Lung microvascular endothelial cell (primary cell): Measurements from ENCODE around the gene PRX. TPM values are rescaled to one million over a fixed set of nuclear protein-coding genes. Genes with fewer than 3 reads are reported as not detected.

Source experiments
- DNase-seq, 2 donors: peaks; one replicate each; pipeline versions ENCODE4 v3.0.0 to v3.0.0-alpha.2; 2010; ENCODE audit warnings: low read depth in 2 of 2
- total RNA-seq: library from RNA; depleted of rRNA; stranded (reverse); fragments of >200 nt; gene quantifications from 2 replicates; pipeline ENCODE4 v1.2.1, GENCODE V29; 2014

PRX gene
- total RNA-seq, 1 donor from 2014 or later: 1.2 TPM

GRCh38 chr19:40365010-40365409 is 48.2 kb downstream of the PRX start:
- DNase-seq: no peak

DNA sequence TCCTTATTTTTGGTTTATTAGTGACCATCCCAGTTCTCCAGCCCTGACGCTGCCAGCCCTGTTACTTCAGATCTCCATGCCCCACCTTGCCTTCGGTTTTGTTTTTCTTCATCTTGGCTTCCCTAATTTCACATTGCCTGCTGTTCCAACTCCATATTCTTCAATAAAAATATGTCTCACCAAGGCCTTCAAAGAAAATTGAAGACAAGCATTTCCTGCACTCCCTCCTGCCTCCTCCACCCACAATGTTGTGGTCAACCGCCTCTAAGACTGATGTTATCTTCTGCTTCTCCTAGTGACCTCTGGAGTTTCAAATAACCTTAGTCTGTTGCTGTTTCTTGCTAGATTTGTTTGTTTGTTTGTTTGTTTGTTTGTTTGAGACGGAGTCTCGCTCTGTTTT is 50.1 kb downstream of the PRX start:
- no peak for DNase-seq

DNA sequence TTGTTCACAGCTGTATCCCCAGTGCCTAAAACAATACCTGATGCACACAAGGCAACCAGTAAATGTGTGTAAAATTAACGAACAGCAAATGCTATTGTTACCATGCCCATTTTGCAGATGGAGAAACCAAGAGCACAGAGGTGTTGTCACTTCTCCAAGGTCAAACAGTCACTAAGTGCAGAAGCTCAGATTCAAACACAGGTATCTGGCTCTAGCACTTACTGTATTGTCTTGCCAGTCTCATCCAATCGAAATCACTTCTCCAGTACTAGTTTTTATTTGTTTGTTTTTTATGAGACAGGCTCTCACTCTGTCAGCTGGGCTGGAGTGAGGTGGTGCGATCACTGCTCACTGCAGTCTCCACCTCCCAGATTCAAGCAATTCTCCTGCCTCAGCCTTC is 51.0 kb downstream of the PRX start:
- no peak for DNase-seq

DNA sequence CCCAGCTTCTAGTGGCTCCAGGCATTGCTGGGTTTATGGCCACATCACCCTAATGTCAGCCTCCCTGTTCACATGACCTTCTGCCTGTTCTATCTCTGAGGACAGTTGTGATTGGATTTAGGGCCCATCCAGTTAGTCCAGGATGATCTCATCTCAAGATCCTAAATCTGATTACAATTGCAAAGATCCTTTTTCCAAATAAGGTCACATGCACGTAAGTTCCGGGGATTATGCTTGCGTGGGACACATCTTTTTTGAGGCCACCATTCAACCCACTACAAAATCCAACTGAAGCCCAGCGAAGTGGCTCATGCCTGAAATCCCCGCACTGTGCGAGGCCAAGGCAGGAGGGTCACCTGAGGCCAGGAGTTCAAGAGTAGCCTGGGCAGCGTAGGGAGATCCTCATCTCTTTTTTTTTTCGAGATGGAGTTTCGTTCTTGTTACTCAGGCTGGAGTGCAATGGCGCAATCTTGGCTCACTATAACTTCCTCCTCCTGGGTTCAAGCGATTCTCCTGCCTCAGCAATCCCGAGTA is 52.4 kb downstream of the PRX start:
- no peak for DNase-seq

DNA sequence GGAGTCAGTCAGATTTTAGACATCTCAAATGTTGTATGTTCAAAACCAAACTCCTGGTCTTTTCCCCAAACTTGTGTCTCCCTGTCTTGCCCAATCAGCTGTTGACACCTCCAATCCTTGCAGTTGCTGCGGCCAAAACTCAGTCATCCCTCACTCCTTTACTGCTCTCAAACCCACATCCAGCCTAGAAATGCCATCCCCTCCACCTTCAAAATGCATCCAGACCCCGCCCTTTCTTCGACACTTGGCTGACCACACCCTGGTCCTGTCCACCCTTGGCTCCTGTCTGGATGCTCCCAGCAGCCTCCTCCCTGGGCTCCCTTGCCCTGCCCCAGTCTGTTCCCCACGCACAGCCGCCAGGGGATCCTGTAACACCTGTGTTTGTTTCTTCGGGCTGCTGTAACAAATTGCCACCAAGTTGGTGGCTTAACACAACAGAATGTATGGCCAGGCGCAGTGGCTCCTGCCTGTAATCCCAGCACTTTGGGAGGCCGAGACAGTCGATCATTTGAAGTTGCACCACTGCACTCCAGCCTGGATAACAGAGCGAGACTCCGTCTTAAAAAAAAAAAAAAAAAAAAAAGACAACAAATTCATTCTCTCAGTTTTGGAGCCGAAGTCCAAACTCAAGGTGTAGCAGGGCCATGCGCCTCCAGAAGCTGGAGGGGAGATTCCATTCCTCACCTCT is 53.0 kb downstream of the PRX start:
- DNase-seq: no peak

GRCh38 chr19:40358773-40359172 is 54.4 kb downstream of the PRX start:
- no peak for DNase-seq

DNA sequence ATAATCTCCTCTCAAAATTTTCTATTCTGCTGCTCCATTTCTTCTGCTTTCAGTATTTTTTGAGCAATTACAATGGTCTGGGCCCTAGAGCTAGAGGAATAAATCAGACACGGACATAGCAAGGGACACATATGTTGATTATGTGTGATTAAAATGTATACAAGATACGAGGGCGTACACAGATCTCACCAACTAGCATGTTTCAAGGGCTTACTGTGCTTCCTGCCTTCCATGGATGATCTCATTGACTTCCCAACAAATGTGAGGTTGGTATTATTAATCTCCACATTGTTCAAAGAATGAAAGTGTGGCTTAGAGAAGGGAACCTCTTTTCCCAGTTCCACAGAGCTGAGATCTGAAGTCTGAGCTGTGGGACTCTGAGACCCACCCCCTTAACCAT is 55.5 kb downstream of the PRX start:
- DNase-seq: peak; percentile 13 to 79

DNA sequence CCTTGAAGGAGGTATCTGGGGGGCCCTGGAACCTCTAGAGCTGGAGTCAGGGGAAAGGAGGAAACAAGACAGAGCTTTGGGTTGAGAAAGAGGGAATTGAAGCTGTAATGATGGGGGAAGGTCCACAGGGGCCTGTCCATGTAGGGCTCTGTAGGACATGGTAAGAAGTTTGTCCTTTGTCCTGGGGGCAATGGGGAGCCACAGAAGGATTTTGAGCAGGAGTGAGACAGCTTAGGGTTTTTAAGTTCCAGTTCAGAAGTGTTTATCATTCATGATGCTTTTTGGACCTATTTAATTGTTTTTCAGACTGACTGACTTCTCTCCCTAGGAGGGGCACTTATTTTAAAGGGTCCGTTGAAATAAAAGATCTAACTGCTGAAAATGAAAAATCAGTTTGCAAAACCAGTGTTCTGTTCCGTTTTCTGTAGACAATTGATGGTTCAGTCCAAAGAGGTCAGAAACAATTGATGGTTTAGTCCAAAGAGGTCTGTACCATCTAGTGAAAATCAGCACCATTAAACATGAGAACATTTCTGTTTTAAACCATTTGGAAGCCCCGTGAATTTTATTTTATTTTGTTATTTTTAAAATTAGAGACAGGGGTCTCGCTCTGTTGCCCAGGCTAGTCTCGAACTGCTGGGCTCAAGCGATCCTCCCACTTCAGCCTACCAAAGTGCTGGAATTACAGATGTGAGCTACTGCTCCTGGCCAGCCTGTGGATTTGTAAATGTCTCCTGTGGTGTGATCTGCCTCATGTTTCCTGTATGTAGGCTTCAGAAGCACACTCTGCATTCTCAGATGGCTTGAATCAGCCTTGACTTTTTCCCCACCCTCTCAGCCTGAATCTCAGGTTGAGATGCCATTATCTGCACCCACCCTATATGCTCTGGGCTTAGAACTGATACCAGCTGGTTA is 56.2 kb downstream of the PRX start:
- peak in 1 of 2 donors; percentile 62 for DNase-seq

DNA sequence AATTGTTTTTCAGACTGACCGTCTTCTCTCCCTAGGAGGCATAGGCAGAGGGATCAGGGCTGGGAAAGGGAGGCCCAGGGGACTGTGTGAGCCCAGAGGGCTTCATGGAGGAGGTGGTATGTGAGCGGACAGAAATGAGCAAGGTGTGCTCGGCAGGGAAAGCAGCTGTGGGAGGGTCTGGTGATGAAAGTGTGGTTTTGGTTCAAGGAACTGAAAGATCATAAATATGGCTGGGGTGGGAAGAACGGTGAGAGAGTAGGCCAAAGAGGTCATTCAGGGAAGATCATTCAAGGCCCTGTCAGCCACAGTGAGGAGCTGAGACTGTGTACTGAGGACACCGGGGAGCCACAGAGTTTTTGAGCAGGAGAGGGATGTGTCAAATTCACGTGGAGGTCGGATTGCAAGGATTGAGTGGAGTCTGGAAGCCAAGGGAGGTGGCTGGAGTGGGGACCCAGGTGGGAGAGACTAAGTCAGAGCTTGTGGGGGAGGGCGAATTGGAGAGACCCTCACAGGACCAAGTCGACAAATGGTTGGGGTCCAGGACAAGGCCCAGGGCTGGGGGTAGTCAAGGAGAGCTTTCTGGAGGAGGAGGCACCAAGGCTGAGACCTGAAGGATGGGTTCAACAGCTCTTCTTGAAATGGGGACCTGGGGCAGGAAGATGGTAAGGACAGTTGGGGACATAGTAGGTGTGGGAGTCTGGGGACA is 57.0 kb downstream of the PRX start:
- no peak for DNase-seq

- DNase-seq: peak; percentile 50 to 72
These were observed 64.1 kb downstream of the PRX start for GRCh38 chr19:40348961-40349507.

- DNase-seq: peak; percentile 100
These were observed 64.9 kb downstream of the PRX start, which contains the start of the genes C19orf47 and PLD3 for GRCh38 chr19:40348125-40348913. Gene C19orf47 (minus strand): TSS chr19:40348397. CDS start chr19:40341857, 6,540 bp downstream. Gene PLD3 (plus strand): TSS chr19:40348695. CDS start chr19:40366484, 17,789 bp downstream.

GRCh38 chr19:40344422-40344821 is 68.8 kb downstream of the PRX start:
- DNase-seq: no peak

Other genes with a start within 250 kb of the PRX start
- gene MAP3K10, start 222.0 kb downstream of the PRX start, total RNA-seq: 3.3 and 6.7 TPM in 2 replicates
- under 0.01 TPM in 1 of 2 replicates, not detected in the other for gene TTC9B, start 195.0 kb downstream of the PRX start, total RNA-seq
- under 0.01 and 0.20 TPM in 2 replicates for gene CCNP, start 186.7 kb downstream of the PRX start, total RNA-seq
- gene AKT2, start 128.0 kb downstream of the PRX start, total RNA-seq: 14.4 and 31.0 TPM in 2 replicates
- gene C19orf47, start 65.0 kb downstream of the PRX start, total RNA-seq: 4.1 and 6.5 TPM in 2 replicates
- 87.6 and 128 TPM in 2 replicates for gene PLD3, start 64.7 kb downstream of the PRX start, total RNA-seq
- gene HIPK4, start 23.2 kb downstream of the PRX start, total RNA-seq: under 0.01 TPM in 1 of 2 replicates, not detected in the other
- gene SERTAD1, start 12.6 kb upstream of the PRX start, total RNA-seq: 15.7 and 27.8 TPM in 2 replicates
- gene SERTAD3, start 31.0 kb upstream of the PRX start, total RNA-seq: 18.3 and 27.2 TPM in 2 replicates
- 45.6 and 46.2 TPM in 2 replicates for gene BLVRB, start 52.4 kb upstream of the PRX start, total RNA-seq
- 0.22 TPM in 1 of 2 replicates, not detected in the other for gene SPTBN4, start 53.6 kb upstream of the PRX start, total RNA-seq
- 25.1 and 28.2 TPM in 2 replicates for gene SHKBP1, start 163.5 kb upstream of the PRX start, total RNA-seq
- 13.7 and 54.4 TPM in 2 replicates for gene LTBP4, start 188.0 kb upstream of the PRX start, total RNA-seq